Adipocyte (in vitro differentiated cells): Measurements from ENCODE around the gene CYP26B1.

Source experiments
- DNase-seq: peaks from one replicate; pipeline ENCODE4 v3.0.0-alpha.2; 2015; ENCODE audit warnings: low read depth
- H3K27me3 ChIP-seq: replicated peaks from 2 replicates; pipeline ENCODE4 v1.7.0; 2013; ENCODE audit warnings: mild to moderate bottlenecking, low read length, moderate library complexity; ENCODE audit not compliant: control insufficient read depth, insufficient read depth
- H3K36me3 ChIP-seq: 2 replicates; pipeline ENCODE4 v1.7.0; 2013; ENCODE audit warnings: low read length, mild to moderate bottlenecking, moderate library complexity; ENCODE audit not compliant: control insufficient read depth, insufficient read depth, severe bottlenecking
- H3K4me1 ChIP-seq: 2 replicates; pipeline ENCODE4 v1.7.0; 2013; ENCODE audit warnings: mild to moderate bottlenecking, low read length, moderate library complexity; ENCODE audit not compliant: control insufficient read depth, insufficient read depth
- H3K4me3 ChIP-seq: 2 replicates; pipeline ENCODE4 v1.7.0; 2013; ENCODE audit warnings: mild to moderate bottlenecking, low read length, moderate library complexity
- H3K9ac ChIP-seq: 2 replicates; pipeline ENCODE4 v1.7.0; 2013; ENCODE audit warnings: mild to moderate bottlenecking, low read length, moderate library complexity
- H3K9me3 ChIP-seq: 2 replicates; pipeline ENCODE4 v1.7.0; 2013; ENCODE audit warnings: mild to moderate bottlenecking, low read length, moderate library complexity; ENCODE audit not compliant: control insufficient read depth

CYP26B1 gene

DNA sequence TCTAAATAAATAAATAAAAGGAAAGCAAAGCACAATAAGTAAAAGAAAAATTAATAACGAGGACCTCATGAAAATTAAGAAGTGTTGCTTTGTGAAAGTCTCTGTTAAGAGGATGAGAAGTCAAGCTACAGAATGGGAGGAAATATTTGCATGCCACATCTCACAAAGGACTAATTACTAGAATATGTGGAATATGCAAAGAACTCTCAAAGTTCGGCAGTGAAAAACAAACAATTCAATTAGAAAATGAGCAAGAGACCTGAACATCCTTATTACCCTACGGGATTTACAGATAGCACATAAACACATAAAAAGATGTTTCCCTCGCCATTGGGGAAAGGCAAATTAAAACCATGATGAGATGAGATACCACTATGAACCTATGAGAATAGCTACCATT is 23.3 kb downstream of the CYP26B1 start:
- peaks cover 6% of the 10 kb centered on the region for H3K9me3 ChIP-seq
- H3K4me1 ChIP-seq, result no peaks in the 10 kb centered on the region
- H3K27me3 ChIP-seq, result no peaks in the 10 kb centered on the region
- H3K9ac ChIP-seq, result no peak overlapping the region
- H3K36me3 ChIP-seq, result no peaks in the 10 kb centered on the region
- no peak overlapping the region for H3K4me3 ChIP-seq
- DNase-seq, result no peak

DNA sequence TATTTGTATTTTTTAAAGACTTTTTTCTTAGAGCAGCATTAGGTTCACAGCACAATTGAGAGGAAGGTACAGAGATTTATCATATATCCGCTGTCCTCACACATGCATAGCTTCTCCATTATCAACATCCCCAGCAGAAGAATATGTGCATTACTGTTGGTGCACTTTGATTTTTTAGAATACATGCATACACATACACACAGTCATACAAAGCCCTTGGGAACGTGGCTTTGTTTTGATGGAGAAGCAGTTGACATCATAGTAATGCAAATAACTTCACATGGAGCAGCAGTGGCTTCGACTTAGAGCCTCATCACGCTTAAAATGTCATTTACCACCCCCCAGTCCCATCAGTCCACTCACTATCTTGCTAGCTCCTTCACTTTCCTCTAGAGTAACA is 26.5 kb downstream of the CYP26B1 start:
- H3K27me3 ChIP-seq, result no peaks in the 10 kb centered on the region
- no peak for DNase-seq
- peaks cover 5% of the 10 kb centered on the region for H3K4me1 ChIP-seq
- H3K9ac ChIP-seq, result no peak overlapping the region
- no peak overlapping the region for H3K4me3 ChIP-seq
- H3K36me3 ChIP-seq, result no peaks in the 10 kb centered on the region
- peaks cover 12% of the 10 kb centered on the region for H3K9me3 ChIP-seq

DNA sequence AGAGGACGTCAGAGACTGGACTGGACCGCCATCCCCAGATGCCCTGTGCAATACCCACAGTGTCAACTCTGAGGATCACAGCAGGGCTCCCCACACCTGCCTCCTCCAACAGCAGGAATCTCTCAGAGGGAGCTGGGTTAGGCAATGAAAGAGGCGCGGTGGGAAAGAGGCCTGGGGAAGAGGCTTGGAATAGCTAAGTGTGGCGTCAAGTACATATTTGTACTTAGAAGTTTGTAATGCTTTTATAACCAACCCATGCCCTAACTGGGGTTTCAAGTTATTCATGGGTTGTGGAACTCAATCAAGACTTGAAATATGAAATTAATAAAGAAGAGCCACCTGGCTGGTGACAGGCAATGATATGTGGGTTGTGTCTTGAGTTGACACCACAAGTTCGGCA is 28.7 kb downstream of the CYP26B1 start:
- peaks cover 12% of the 10 kb centered on the region for H3K9me3 ChIP-seq
- no peaks in the 10 kb centered on the region for H3K27me3 ChIP-seq
- no peak overlapping the region for H3K4me3 ChIP-seq
- H3K4me1 ChIP-seq, result peaks cover 20% of the 10 kb centered on the region
- H3K9ac ChIP-seq, result no peak overlapping the region
- H3K36me3 ChIP-seq, result no peaks in the 10 kb centered on the region
- DNase-seq, result no peak

DNA sequence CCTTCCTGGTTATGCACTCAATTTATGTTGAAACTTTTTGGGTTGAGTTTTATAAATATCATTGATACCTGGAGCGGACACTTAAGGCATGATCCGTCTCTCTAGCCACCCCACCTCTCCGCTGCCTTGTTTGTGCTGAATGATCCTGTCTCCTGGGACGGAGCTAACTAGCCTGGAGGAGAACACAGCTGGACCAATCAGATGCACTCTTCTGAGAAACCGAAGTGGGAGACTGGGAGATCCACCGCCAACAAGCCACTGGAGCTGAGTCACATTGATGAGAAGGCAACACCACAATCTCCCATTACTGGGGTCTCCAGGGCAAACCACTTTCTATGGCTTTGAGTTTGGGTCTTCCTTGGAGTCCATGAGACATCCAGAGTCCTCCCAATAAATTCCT is 29.3 kb downstream of the CYP26B1 start:
- H3K4me3 ChIP-seq, result no peak overlapping the region
- H3K9ac ChIP-seq, result no peak overlapping the region
- DNase-seq, result no peak
- no peaks in the 10 kb centered on the region for H3K27me3 ChIP-seq
- peaks cover 12% of the 10 kb centered on the region for H3K9me3 ChIP-seq
- H3K36me3 ChIP-seq, result no peaks in the 10 kb centered on the region
- H3K4me1 ChIP-seq, result peaks cover 20% of the 10 kb centered on the region

GRCh38 chr2:72117718-72118117 is 29.9 kb downstream of the CYP26B1 start:
- no peaks in the 10 kb centered on the region for H3K27me3 ChIP-seq
- no peak for DNase-seq
- H3K36me3 ChIP-seq, result no peaks in the 10 kb centered on the region
- H3K9ac ChIP-seq, result no peak overlapping the region
- peaks cover 11% of the 10 kb centered on the region for H3K9me3 ChIP-seq
- H3K4me3 ChIP-seq, result no peak overlapping the region
- peaks cover 25% of the 10 kb centered on the region for H3K4me1 ChIP-seq

GRCh38 chr2:72117029-72117428 is 30.6 kb downstream of the CYP26B1 start:
- Histone ChIP-seq H3K4me1 (peaks cover 28% of the 10 kb centered on the region), H3K36me3 (no peaks in the 10 kb centered on the region), H3K4me3 (no peak overlapping the region), H3K27me3 (no peaks in the 10 kb centered on the region), H3K9ac (no peak overlapping the region), H3K9me3 (peaks cover 6% of the 10 kb centered on the region)
- DNase-seq, result no peak

GRCh38 chr2:72116081-72116533 is 31.6 kb downstream of the CYP26B1 start:
- DNase-seq, result no peak
- peaks cover 6% of the 10 kb centered on the region for H3K9me3 ChIP-seq

DNA sequence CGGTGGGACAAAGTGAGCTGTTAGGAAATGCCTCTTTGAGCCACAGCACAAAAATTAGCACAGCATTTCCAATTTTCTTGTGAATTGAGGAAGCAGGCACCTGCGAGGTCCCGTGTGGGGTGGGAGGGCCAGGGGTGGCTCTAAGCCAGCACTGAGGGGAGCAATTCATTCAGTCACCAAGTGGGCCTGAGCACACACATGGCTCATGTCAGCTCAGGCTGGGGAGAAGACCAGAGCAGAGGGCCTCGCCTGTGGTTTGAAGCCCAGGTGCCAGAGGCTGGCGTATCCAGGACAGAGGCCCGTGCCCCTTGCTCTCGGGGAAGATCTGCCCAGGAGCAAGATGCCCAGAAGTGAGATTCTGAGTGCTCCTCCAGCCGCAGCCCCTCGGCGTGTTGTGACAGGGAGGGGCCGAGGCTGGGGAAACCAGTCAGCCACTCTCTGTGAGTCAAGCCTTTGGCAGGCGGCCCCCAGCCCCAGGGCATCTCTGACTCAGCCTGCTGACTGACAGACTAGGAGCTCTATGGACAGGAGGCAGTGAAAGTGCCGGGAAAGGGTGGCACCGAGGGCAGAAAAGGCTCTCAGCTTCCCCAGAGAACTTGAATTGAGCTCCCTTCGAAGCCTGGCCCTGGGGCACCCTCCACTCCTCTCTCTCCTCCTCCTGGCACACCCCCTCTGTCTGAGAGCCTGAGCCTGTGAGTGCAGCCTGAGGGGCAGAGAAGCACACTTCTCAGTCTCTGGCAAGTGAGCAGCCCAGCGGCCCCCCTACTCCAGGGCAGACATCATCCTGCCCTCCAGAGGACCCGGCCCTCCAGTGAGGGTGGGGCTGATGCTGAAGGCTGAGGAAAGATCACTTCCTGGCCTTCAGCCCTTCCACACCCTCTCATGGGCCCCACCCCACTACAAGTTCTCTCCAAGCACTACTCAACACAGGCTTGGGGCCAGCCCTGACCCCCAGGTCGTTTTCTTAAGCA is 32.3 kb downstream of the CYP26B1 start:
- Histone ChIP-seq H3K4me1 (peaks cover 28% of the 10 kb centered on the region), H3K27me3 (no peaks in the 10 kb centered on the region), H3K9ac (peak overlapping the region; percentile 13), H3K9me3 (peaks cover 6% of the 10 kb centered on the region), H3K4me3 (no peak overlapping the region), H3K36me3 (no peaks in the 10 kb centered on the region)
- DNase-seq, result peak; percentile 99

More at GRCh38 chr2:72116081-72116533, 31.6 kb downstream of the CYP26B1 start:
- H3K36me3 ChIP-seq, result no peaks in the 10 kb centered on the region
- no peaks in the 10 kb centered on the region for H3K27me3 ChIP-seq
- peak overlapping the region; percentile 13 for H3K9ac ChIP-seq
- peaks cover 28% of the 10 kb centered on the region for H3K4me1 ChIP-seq
- H3K4me3 ChIP-seq, result no peak overlapping the region

GRCh38 chr2:72114693-72115051 is 33.0 kb downstream of the CYP26B1 start:
- peaks cover 28% of the 10 kb centered on the region for H3K4me1 ChIP-seq
- H3K9me3 ChIP-seq, result peaks cover 6% of the 10 kb centered on the region
- DNase-seq, result peak; percentile 26
- no peak overlapping the region for H3K4me3 ChIP-seq
- no peak overlapping the region for H3K9ac ChIP-seq
- H3K36me3 ChIP-seq, result no peaks in the 10 kb centered on the region
- H3K27me3 ChIP-seq, result no peaks in the 10 kb centered on the region

DNA sequence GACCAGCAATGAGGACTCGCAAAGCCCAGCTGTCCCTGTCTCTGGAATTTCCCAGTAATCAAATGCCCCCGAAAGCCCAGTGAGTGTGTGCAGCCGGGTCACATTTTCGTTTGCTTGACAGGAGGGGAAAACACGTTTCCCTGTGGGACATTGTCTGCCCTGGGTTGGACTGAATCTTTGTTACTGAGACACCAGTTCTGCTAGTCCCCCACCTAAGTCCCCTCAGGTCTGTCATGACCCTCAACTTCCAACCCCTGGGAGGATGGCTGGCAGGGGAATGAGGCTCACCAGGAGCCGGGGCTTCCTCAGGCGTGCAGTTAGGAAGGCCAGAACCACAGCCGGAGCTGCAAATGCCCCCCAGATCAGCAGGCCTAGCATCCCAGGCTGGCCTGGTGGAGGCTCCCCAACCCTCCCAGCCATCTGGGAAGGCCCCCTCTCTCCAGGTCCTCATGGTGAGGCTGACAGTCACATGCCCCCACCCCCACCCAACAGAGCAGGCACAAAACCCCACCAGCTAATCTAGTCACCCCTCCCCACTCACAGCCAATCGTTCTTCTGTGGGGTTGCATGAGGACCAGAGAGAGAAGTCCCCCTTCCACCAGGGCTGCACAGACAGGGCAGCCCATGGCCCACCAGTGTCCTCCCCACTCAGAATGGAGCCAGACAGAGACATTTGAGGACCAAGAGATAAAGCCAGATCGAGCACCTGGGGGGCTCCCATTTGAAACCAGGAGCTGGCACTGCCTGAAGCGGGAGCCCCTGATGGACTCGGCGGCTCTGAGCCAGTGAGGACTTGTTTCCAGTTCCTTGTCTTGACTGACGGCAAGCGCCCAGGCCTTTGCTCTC is 33.6 kb downstream of the CYP26B1 start:
- no peak overlapping the region for H3K4me3 ChIP-seq
- no peak for DNase-seq
- peaks cover 28% of the 10 kb centered on the region for H3K4me1 ChIP-seq
- H3K27me3 ChIP-seq, result no peaks in the 10 kb centered on the region
- H3K9me3 ChIP-seq, result peaks cover 6% of the 10 kb centered on the region
- no peak overlapping the region for H3K9ac ChIP-seq
- no peaks in the 10 kb centered on the region for H3K36me3 ChIP-seq
